GM20431 (cell line): Measurements from ENCODE around the gene HOXD13.

Source experiments
- in situ Hi-C: fragments of 300-500 bp; cut with MseI, MboI; formaldehyde crosslinking; loops from one replicate; pipeline ENCODE4 v1.15.0; 2020; ENCODE audit warnings: low sequenced_read_pairs; ENCODE audit not compliant: unreplicated experiment

The HOXD13 gene

GRCh38 chr2:176079831-176080539, 12.5 kb upstream of the HOXD13 start:
- in situ Hi-C loops, result loop anchor here (25.0 kb wide), 2 partner anchors 393 to 668 kb away; no protein-coding TSS in a partner anchor

DNA sequence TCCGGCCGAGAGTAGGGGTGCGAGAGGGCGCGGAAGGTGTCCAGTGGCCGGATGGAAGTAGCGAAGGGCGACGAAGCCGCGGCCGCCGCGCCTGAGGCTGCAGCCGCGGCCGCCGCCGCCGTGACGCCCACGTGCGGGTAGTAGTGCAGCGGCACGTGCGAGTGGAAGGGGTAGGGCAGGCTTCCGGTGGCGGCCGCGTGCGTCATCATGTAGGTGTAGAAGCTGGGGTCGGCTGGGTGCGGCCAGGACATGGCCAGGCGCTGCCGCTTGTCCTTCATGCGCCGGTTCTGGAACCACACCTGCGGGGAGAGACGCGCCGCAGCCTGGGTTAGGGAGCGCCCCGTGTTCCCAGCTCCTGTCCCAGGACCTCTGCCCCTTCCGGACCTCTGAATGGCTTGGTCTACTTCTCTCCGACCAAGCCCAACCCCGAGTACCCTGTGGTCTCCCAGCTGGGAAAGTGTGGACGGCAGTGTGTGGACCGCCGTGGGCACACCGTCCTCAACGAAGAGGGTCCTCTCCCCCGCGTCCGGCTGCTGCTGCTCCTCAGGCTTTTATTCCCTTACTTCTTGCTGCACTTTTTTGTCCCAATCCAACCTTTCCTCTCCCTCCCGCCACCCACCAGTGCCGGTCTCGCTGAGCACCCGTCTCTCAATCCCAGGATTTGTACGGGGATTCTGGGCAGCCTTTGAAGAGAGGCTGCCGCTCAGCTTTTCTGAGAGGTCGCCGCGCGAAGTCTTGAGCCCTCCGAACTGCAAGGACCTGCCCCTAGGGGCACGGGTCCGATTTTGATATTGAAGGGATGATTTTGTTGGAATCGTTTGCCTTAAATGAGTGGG, 11.8 kb upstream of the HOXD13 start:
- in situ Hi-C loops, result loop anchor here (25.0 kb wide), 2 partner anchors 393 to 668 kb away; no protein-coding TSS in a partner anchor

- in situ Hi-C loops, result loop anchor here (25.0 kb wide), 2 partner anchors 394 to 669 kb away; no protein-coding TSS in a partner anchor
Measured at GRCh38 chr2:176081376-176081836, 11.1 kb upstream of the HOXD13 start.

- in situ Hi-C loops, result loop anchor here (25.0 kb wide), 2 partner anchors 395 to 670 kb away; no protein-coding TSS in a partner anchor
Measured at GRCh38 chr2:176081837-176082524, 10.5 kb upstream of the HOXD13 start.

DNA sequence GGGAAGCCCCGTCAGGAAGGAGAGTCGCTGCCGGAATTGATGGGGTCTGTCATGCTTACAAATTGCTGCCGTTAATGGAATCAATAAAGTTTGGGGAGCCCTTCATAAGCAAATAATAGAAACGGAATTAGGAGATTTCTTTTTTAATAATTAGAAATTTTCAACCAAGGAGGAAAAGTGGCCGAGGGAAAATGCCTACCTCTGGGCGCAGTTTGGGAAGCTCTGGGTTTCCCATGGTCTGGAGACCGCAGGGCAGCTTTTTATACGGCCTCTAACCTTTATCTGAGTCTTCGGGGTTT, 10.0 kb upstream of the HOXD13 start:
- in situ Hi-C loops, result loop anchor here (25.0 kb wide), 2 partner anchors 395 to 670 kb away; no protein-coding TSS in a partner anchor

DNA sequence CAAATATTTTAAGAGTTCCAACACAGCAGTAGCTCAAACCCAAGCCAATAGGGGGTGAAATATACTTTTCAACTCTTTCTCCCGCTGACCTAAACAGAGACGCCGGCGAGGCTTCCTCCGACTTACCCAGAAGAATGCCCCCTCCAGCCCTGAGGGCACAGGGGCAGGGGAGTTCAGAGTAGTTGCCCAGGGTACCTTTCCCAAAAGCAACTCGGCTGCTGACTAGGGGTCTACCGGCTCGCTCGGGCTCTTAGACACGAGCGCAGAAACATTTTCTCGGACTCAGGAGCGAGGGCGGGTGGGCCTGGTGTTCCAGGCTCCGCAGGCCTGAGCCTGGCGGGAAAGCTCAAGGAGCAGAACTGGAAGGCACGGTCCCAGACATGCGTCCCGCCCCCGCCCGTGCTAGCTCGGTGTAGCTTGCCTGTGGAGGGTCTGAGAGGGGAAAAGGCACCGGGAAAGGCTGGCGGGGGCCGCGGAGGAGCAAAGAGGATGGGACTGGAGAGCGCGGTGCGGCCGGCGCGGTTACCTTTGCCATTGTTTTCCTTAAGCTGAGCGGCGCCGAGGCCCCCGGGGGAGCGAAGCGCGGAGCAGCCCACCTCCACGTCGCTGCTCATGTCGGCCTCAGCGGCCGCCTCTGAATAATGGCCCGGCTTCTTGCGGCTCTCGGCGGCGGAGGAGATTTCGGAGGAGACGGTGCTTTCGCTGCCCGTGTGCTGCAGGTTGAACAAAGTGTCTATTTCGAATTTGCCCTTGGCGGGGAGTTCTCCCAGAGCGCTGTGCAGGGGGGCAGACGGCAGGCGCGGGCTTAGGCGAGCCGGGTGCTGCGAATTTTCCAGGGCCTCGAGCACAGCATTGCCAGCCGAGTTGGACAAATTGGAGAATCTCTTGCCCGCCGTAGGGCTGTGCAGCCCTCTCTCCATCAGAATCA, 9.4 kb upstream of the HOXD13 start:
- in situ Hi-C loops, result loop anchor here (25.0 kb wide), 2 partner anchors 396 to 671 kb away; no protein-coding TSS in a partner anchor

GRCh38 chr2:176083796-176084261, 8.7 kb upstream of the HOXD13 start, which contains the start of gene EVX2:
Gene EVX2, minus strand, starts transcription at chr2:176083962. Its CDS starts 186 bp downstream, at chr2:176083776.
- in situ Hi-C loops, result loop anchor here (25.0 kb wide), 2 partner anchors 397 to 672 kb away; no protein-coding TSS in a partner anchor

- in situ Hi-C loops, result loop anchor here (25.0 kb wide), 2 partner anchors 397 to 672 kb away; no protein-coding TSS in a partner anchor
Measured at GRCh38 chr2:176084611-176085119, 7.9 kb upstream of the HOXD13 start.

DNA sequence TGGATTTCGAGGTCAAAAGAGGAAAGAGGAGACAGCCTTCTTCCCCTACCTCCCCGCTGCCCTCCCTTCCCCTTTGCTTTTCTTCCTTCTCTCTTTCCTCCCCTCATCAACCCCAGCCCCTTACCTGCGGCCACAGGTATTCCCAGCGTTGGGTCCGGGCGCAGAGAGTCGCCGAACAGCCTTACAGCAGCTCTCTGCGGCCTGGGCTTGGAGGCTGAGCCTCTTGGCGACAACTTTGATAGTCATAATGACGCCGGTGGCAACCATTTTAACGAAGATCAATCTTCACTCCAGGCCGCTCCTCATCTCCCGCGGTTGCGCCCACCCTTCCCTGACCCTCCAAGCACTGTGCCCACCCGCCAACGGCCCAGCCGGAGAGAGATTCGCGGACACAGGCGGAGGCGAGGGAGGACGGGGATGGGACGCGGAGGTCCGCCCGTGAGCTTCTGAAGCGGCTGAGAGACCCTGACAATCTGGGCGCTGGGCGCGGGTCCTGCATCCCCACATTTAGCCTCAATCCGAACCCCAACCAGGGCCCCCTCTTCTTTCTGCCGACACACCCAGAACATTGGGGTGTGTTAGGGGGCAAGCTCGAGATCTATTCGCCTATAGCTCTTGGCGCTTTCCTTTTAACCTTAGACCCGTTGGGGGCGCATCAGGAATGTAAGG, 7.3 kb upstream of the HOXD13 start:
- in situ Hi-C loops, result loop anchor here (25.0 kb wide), 2 partner anchors 398 to 673 kb away; no protein-coding TSS in a partner anchor

- in situ Hi-C loops, result loop anchor here (25.0 kb wide), 2 partner anchors 399 to 674 kb away; no protein-coding TSS in a partner anchor
Measured at GRCh38 chr2:176085861-176086771, 6.4 kb upstream of the HOXD13 start.

DNA sequence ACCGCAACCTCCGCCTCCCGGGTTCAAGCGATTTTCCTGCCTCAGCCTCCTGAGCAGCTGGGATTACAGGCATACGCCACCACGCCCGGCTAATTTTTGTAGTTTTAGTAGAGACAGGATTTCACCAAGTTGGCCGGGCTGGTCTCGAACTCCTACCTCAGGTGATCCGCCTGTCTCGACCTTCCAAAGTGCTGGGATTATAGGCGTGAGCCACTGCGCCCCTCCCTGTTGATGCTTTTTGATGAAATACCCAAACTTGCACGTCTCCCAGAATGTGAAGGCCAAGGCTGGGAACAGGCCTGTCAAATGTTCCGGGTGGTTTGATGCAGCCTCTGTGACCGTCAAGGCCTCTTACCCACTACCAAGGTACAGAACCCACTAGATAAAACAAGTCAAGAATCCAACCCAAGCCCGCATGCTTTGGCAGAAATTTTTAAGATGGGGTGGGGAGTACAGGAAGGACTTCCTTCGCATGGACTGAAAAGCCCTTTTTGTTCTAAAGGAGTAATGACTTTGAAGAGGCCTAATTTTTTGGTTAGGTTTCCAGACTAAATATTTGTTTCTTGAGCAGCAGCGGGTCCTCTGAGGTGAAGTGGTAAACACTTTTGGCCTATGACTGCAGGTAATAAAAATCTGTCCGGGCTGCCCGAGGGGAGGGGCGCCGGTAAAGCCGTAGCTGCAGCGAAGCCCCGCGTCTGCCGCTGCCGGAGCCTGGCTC, 5.0 kb upstream of the HOXD13 start:
- in situ Hi-C loops, result loop anchor here (25.0 kb wide), 2 partner anchors 400 to 675 kb away; no protein-coding TSS in a partner anchor

DNA sequence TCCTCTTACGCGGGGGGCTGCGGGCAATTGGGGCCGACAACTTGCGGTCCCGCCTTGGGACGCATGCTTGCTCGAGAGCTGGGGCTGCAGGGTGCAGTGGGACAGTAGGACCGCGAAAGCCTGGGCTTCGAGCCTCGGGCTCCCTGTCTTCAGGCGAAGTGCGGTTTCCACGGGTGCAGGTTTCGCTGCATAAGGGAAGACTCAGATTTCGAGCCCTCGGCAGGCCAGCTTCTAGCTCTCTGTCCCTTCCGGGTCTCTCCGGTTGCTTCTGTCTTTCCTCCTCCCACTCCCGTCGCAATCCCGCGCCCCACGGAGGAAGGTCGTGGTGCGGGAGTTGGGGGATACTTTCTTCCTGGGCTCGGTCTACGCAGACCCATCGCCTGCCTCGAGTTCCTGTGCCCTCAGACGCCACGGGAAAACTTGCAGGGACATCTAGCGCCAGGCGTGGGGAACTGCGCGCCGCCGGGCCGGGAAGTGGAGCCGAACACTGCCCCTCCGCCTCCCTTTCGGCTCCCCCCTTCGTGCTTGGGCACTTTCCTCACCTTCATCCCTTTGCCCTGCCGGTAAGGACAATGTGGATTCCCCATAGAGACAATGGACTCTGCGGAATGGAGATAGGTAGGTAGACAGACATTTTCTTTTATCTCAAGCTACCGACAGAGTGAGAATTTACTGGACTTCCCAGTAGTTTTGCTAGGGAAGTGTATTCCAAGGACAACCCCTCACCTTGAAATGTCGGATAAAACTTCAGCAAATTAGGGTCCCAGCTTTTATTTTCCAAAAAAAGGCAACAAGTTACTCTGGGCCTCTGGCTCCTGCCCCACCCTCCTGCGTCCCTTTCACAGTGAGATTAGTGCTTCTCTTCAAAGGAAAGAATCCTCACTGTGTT, 4.2 kb upstream of the HOXD13 start:
- in situ Hi-C loops, result loop anchor here (25.0 kb wide), 2 partner anchors 401 to 676 kb away; no protein-coding TSS in a partner anchor

- in situ Hi-C loops, result loop anchor here (25.0 kb wide), 2 partner anchors 402 to 677 kb away; no protein-coding TSS in a partner anchor
Measured at GRCh38 chr2:176088937-176089842, 3.3 kb upstream of the HOXD13 start.

DNA sequence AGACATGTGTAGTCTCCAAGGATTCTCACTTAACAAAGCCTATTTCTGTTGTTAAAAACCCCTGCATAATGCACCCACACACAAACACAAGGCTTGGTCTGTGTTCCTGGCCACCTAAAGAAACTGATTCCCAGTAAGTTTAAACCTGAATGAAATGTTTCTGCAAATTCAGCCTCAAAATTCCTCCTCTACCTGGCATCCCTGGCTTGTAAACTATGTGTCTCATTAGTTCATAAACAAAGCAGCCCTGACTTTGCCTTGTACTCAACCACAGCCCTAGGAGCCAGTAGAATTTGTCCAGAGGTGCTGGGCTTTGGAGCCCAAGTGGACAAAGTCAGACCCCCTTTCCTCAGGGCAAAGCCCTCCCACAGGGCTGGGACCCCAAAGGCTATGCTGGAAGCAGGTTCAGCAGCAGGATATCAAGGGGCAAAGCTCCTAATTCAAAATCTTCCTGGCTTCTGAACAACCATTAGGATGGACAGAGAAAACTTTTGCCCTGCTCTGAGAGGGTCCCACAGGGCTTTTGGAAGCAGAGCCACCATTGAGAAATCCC, 2.6 kb upstream of the HOXD13 start:
- in situ Hi-C loops, result loop anchor here (25.0 kb wide), 2 partner anchors 403 to 678 kb away; no protein-coding TSS in a partner anchor
